SKM-1 treated with dmso at 0.1 percent for 144 hours (cell line): ENCODE measurements around the gene PDF.
"Not testable (repeated sequence)": the region's sequence is repeated elsewhere in the genome, so short reads cannot be mapped to it uniquely, and the experiment has no call there.

Experiments
- DNase-seq: peaks from one replicate; lab custom pipeline; 2025; ENCODE audit not compliant: unreplicated experiment; lab: John Stamatoyannopoulos, UW

The PDF gene

GRCh38 chr16:69318177-69318910 lies 12.0 kb downstream of the PDF start:
- DNase-seq = no peak

- DNase-seq = no peak
These were observed 13.8 kb downstream of the PDF start for GRCh38 chr16:69316595-69317034.

DNA sequence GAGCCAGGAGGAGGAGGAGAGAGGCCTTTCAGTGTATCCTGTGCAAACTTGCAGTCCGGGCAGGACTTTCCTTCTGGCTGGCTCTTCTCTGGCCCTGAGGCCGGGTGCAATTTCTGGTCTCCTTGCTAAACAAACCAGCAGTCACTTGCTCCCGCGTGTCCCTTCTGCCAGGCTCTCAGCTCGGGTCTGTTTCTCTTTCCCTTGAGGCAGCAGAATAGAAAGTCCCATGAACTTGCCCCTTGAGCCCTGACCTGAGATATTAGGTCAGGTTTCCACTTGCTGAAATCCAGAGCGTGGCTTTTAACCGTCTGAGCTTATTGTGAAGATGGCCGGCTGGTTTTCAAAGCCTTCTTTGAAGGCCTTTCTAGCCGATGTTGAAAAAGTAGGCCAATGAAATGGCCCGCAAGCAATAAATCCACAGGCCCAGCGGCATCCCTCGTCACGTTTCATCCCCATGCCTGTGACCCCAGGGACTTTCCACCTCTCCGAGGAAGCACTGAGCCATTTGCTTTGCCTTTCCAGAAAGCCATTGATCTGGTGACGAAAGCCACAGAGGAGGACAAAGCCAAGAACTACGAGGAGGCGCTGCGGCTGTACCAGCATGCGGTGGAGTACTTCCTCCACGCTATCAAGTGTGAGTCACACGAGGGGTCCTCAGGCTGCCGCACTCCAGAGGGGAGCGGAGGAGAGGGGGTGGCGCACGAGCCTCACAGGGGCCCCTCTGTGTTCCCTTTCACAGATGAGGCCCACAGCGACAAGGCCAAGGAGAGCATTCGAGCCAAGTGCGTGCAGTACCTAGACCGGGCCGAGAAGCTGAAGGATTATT lies 14.7 kb downstream of the PDF start:
- no peak for DNase-seq

DNA sequence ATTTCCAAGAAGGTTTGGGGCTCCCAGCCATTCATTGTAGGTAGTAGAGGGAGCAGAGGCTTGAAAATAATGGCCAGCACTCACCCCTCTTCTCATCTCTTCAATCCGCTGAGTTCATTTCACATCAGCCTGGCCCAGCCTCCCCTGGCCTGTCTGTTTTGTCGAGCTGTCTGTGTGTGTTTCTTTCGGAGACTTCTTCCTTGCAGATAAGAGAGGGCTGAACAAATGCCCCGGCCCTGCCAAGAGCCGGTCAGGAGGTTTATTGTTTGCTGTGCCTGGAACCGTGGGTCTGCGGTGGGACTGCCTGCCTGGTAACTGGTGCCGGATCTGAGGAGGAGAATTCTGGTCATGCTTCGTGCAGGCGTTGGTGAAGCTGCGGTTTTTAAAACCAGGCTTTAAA lies 15.9 kb downstream of the PDF start:
- DNase-seq = no peak

- no peak for DNase-seq
These were observed 16.9 kb downstream of the PDF start for GRCh38 chr16:69313469-69313868.

- no peak for DNase-seq
These were observed 18.6 kb downstream of the PDF start for GRCh38 chr16:69311533-69312387.

DNA sequence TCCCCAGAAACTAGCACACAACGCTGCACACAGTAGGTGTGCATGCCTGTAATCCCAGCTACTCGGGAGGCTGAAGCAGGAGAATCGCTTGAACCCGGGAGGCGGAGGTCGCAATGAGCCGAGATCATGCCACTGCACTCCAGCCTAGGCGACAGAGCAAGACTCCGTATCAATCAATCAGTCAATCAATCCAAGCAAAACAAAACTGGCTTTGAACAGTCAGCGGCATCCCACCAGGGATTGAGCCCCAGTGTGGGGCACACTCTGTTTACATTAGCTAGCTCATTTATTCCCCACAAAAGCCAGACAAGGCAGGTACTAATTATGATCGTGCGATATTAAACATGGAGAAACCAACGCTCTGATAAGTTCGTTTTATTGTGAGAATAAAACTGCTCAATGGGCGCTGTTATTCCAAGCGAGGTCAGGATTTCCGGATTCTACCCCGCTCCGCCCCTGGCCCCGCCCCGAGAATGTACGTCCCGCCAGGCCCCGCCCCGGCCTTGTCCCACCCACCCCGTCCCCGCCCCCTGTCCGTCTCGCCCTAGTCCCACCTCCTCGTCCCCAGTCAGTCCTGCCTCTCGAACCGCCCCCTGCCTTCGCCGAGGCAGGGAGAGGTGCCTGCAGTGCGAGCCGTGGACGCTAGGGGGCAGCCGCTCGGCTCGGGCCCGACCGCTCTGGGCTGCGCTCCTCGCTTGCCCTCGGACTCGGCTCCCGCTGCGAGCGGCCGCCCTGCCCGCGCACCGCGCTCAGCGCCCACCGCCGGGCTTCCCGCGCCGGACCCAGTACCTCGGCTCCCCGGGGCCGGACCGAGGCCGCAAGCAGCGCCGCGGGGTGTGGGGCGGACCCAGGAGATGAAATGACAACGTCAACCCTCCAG lies 19.5 kb downstream of the PDF start, which contains the start of gene VPS4A:
Gene VPS4A, plus strand, starts transcription at position 698 of the 880 bp plus-strand sequence. Its CDS starts 162 bp downstream, at position 860.
- peak; percentile 96 for DNase-seq

DNA sequence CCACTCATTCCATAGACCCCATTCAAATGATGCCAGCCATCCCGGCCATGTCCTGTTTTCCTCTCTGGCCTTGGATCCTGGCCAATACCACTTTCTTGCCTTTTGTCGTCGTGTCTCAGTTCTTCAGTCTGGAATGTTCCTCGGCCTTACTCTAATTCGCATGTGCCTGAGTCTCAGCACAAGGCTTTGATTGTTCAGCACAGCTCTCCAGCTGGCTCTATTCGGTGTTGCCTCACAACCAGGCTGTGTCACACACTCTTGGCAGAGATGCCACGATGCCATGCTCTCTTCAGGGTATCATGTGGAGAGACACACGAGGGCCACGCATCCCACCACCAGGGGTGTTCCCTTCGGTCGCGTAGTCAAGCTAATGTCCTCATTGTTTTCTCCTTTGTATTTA lies 21.1 kb downstream of the PDF start:
- no peak for DNase-seq

GRCh38 chr16:69307856-69308255 lies 22.5 kb downstream of the PDF start:
- no peak for DNase-seq

- no peak for DNase-seq
These were observed 23.3 kb downstream of the PDF start for GRCh38 chr16:69307091-69307490.

DNA sequence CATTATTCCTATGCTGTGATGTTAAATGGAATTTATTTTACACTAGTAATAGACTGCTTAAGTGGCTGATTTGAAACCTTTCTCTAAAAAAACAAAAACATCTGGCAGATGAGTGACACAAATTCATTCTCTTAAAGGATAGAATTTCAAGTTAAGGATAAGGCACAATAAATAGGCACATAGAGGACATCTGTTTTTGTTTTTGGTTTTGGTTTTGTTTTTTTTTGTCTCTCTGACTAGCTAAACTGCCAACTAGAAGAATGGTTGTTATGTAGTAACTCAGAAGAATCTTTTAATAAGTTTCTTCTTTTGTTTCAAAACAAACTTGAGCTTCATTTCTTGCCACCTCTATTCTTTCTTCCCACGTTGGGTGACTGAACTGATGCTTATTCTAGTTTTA lies 24.4 kb downstream of the PDF start:
- no peak for DNase-seq

- DNase-seq = no peak
These were observed 28.1 kb downstream of the PDF start for GRCh38 chr16:69302301-69302700.

GRCh38 chr16:69301861-69302260 lies 28.5 kb downstream of the PDF start:
- DNase-seq = no peak

- DNase-seq = no peak
These were observed 29.2 kb downstream of the PDF start for GRCh38 chr16:69301187-69301586.

DNA sequence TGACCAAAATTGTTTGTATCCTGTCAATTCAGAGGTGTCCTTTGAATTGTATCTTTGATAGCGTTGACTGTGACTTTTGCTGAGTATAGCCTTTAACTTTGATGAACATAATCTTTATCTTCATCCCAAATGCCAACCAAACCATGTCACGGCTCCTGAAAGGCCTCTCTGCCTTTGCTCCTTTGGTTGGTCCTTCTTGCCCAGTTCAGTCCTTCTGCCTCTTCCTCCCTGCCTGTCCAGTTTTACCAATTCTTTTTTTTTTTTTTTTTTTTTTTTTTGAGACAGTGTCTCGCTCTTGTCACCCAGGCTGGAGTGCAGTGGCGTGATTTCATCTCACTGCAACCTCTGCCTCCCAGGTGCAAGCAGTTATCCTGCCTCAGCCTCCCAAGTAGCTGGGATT lies 32.1 kb downstream of the PDF start:
- DNase-seq = no peak

GRCh38 chr16:69296771-69297170 lies 33.6 kb downstream of the PDF start:
- not testable (repeated sequence) for DNase-seq

DNA sequence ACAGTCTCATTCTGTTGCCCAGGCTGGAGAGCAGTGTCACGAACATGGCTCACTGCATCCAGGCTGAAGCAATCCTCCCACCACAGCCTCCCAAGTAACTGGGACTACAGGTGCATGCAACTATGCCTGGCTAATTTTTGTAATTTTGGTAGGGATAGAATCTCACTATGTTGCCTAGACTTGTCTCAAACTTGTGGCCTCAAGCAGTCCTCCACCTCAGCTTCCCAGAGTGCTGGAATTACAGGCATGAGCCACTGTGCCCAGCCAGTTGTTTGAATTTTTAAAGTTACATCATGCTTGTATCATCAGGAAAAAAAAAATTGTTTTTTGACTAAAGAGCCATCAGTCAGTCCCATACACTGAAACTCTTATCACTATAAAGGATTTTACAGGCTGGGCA lies 36.3 kb downstream of the PDF start:
- DNase-seq = no peak

GRCh38 chr16:69293401-69293800 lies 37.0 kb downstream of the PDF start:
- no peak for DNase-seq

- not testable (repeated sequence) for DNase-seq
These were observed 38.7 kb downstream of the PDF start for GRCh38 chr16:69291657-69292056.
